WTC11 (cell line): ENCODE data around the gene MRPL40.

ENCODE experiments used
- CREB1 ChIP-seq: sonication (generic); formaldehyde crosslinking; IDR thresholded peaks from 2 replicates; pipeline ENCODE4 v1.8.0; 2023; ENCODE audit warnings: mild to moderate bottlenecking, missing genetic modification reagents
- CREM ChIP-seq: sonication (generic); formaldehyde crosslinking; IDR thresholded peaks from 2 replicates; pipeline ENCODE4 v1.8.1; 2022; ENCODE audit warnings: mild to moderate bottlenecking, missing genetic modification reagents, moderate library complexity
- MAX ChIP-seq: sonication (generic); formaldehyde crosslinking; IDR thresholded peaks from 2 replicates; pipeline ENCODE4 v1.8.0; 2022; ENCODE audit warnings: mild to moderate bottlenecking, missing genetic modification reagents

- TF ChIP-seq CREB1 (CRISPR knock-in tag) (no peak), MAX (no peak), CREM (CRISPR knock-in tag) (no peak)
These were observed 38.6 kb upstream of the MRPL40 start for GRCh38 chr22:19393704-19394103.
